ENCODE measurements around the gene TDRD5.
A peak's percentile ranks its signal among the peaks of the same experiment; 100 is the strongest.

TDRD5 gene, protein sequence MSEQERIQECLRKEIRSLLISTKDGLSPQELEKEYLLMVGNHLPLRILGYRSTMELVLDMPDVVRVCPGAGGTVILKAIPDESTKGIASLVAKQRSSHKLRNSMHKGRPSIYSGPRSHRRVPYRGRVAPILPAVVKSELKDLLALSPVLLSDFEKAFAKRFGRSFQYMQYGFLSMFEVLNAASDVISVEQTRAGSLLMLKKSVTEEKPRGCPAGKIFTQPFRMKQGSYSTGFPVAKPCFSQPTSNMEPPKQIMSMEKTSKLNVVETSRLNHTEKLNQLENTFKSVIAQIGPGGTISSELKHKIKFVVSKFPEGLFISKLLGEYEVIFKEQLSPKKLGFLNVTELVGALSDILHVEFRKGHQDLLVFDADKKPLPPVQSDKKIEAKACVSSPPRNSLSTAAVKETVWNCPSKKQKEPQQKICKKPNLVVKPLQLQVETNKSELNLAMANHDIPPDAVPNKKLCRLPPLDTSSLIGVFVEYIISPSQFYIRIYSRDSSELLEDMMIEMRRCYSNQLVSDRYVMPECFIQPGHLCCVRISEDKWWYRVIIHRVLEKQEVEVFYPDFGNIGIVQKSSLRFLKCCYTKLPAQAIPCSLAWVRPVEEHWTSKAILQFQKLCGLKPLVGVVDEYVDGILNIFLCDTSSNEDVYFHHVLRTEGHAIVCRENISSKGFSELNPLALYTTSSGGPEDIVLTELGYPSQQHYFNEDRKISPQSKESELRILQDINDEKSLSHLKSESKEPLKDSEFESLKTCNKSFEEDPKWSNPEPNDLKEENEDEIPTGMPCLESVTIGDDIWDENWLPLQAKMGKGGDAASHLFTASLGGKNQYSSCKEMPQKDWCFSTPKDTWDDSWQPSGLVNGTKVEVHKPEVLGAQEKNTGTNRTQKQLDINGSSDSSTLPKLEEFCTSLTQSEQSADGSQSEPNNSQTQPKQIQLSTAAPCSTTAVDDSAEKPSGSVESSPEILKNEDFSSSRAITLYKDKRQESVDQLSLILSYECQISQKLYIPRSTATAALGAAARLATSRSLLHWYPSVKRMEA

DNA sequence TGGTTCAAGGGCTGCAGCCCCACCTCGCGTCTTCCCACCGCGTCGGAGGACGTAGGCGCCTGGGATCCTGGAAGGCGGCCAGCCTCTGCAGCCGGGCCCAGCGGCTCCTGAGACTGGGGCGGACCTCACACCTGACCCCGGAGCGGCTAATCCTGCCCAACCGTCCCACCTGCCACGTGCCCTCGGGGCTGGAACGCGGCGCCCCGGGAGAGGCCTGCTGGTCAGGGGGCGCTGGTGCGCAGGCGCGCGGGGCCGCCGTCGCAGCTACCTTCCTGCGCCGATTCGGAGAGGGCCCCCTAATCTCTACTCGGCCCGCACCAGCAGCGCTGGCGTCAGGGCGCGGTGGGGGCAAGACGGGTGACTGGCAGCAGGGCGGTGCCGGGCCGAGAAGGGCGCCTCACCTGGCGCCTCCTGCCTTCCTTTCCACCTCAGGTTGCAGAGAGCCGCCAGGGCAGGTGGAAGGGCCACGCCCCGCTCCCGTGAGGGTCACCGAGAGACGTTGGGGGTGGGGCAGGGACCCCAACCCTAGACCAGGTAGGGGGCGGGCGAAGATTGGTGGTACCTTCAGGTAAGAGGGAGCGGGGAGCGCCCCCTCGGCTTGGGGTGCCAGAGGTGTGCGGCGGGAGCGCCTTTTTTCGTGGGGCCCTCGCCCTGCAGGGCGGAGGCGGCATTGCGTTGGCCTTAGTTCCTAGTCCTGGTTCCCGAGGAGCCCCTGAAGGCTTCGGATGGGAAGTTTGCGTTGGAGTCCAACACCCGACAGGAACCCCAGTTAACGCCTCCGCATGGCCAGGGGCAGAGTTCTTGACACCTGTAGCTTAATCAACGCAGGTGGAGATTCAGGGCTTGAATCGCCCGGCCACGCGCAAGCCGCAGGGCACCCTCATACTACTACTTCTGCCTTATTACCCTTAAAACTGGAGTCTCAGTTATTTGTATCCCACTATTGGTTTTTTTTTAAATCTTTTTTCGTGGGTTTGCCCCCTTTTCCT, at the start of gene TDRD5:
TDRD5 (plus strand) TSS at position 241 of the 989 bp plus-strand sequence. CDS start 784 bp downstream, outside the sequence.
- no peak for DNase-seq (ENCODE audit: low read depth)

DNA sequence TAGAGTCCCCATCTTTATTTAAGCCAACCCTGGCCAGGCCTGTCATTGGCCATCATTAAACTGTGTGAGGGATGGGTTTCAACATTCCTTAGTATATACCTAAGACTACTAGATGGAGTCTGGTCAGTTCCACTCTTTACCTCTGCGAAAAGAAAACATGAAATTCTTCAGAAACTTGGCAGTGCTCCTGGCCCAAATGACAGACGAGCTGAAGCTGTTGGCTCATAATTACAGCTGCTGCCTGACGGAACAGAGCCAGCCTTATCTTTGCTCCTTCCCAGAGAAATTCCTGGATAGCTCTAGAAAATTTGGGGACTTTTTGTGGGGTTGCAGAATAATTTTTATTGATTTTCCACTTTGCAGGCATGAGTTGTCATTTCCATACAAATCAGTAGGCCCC, 46.3 kb upstream of the TDRD5 start:
- no peak for DNase-seq (ENCODE audit: low read depth)

DNA sequence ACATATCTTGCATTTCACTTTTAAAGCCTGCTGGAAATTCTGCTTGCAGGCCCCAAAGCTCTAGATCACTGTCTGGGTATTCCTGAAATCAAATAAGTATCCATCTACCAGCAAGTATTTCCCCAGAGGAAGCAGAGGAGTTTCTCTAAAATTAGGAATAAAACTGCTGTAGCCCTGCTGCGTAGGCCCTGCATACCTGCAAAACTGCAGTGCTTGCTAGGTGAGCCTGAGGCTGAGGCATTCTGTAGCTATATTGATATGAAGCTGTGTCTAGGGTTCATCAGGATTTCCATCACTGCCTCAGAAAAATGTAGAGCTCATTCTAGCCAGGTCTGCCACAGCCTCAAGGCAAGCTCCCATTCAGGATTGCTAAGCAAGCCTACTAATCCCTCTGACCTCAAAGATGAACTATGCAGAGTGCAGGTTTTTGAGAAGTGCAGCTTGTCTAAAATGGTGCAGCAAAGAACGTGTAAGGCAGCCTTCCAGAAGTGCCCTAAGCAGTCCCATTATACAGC, 44.6 kb upstream of the TDRD5 start:
- DNase-seq (ENCODE audit: low read depth): no peak

DNA sequence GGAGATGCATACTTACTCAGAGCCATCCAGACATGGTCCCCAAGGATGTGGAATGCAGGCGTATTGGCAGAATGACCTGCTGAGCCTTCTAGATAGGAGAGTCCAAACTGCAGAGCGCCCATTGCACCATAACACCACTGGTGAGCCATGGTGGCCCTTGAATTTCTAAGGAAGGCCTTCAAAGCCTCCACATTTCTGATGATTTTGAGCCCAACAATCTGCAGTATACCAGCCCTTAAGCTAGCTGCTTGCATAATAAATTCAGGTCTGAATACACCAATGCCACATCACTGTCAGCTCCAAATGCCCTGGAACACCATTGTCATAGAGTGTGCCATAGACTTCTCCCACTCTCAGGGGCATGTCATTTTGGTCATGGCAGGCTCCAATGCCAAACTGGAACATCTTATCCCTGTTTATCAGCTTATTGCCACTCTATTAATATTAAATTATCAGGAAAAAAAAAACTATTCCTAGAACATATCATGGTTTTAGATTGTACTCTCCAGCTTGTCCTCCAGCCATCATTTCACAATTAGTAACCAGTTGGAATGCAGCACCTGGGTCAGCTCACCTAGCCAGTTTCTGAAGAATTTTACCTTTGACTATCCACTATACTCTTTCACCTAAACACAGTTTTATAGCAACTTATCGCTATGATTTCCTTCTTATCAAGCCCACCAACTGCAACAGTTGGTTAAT, 42.8 kb upstream of the TDRD5 start:
- no peak for DNase-seq (ENCODE audit: low read depth)

- no peak for DNase-seq (ENCODE audit: low read depth)
Observed at GRCh38 chr1:179549368-179549700, 42.3 kb upstream of the TDRD5 start.

DNA sequence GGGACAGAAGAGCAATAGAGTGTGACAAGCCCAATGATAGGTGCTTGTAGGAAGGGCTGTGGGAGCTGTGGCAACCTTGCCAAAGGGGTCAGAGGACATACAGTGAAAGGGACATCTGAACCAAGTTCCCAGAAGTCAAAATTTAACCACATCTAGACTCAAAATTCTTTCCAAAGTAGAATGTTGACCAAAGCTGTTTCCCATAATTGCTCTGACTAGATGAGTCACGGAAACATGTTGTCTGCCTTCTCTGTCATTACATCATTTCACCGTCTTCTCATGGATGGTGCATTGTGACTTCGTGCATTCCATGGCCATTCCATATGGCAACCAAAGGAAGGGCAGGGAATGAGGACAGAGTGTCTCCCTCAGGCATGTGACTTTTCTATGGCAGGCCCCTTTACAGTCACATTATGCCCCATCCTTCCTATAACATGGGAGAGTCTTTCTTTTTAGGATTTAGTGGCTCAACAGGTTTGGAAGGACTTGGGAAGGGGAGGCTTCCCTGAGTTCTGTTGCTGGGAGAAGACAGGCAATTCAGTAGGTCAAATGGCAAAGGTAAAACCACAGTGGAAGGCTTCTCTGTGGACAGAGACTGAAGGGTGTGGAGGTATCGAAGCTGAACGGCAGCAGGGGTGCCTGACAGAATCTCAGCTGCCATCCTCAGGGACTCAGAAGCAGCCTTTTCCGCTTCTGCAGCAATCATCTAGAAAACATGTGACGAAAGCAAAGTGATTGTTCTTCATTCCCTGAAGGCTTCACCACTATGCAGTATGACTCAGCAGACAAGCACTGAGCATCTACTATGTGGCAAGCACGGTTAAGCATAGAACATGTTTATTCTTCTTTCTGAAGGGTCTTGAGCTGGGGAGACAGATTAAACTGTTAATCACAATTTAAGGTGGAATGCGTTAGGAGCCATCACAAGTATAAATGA, 40.6 kb upstream of the TDRD5 start:
- peak; percentile 88 for DNase-seq (ENCODE audit: low read depth)

GRCh38 chr1:179554427-179554826, 37.2 kb upstream of the TDRD5 start:
- DNase-seq (ENCODE audit: low read depth): no peak

DNA sequence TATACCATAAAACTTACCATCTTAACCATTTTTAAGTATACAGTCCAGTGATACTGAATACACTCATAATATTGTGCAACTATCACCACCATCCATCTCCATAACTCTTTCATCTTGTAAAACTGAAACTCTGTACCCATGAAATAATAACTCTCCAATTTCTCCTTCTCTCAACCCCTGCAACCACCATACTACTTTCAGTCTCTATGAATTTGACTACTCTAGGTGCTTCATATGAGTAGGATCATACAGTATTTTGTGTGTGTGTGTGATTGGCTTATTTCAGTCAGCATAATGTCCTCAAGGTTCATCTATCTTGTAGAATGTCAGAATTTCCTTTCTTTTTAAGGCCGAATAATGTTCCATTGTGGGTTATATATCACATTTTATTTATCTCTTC, 33.6 kb upstream of the TDRD5 start:
- DNase-seq (ENCODE audit: low read depth): no peak

DNA sequence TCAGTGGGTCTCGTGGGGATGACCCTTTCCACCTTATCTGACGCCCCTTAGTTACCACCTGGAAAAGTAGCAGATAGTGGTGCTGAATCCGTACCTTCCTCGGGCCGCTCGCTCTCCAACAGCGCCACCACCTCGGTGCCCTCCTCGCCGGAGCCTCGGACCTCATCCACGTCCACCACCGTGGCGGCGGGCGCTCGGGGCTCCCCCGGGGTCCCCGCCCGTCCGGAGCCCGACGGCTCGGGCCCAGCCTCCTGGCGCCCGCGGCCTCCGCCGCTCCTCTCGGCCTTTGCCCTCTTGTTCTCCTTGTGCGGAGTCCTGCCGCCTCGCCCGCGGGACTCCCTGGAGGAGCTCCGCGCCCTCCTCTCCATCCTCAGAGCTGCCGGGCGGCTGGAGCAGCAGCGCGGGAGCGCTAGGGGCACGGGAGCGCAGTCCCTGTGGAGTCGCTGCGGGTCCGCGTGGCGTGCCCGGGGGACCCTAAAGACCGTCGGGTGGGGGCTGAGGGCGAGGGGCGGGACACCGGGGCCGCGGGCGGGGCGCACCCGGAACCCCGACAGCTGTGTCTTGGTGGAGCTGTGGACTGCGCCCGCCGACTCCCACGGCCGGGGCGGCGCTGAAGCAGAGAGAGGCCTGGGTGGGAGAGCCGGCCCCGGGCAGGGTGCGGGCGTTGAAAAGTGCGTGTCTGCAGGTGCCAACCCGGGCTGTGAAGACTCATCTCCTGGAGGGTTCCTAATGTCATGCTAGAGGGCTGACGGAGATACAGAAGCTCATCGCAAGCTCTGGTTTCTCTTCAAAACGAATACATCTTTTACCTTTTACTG, 15.9 kb upstream of the TDRD5 start, which contains the start of gene NPHS2:
NPHS2 (minus strand) TSS at position 452 of the 818 bp plus-strand sequence; CDS start at position 368, 84 bp downstream.
- DNase-seq (ENCODE audit: low read depth): no peak

DNA sequence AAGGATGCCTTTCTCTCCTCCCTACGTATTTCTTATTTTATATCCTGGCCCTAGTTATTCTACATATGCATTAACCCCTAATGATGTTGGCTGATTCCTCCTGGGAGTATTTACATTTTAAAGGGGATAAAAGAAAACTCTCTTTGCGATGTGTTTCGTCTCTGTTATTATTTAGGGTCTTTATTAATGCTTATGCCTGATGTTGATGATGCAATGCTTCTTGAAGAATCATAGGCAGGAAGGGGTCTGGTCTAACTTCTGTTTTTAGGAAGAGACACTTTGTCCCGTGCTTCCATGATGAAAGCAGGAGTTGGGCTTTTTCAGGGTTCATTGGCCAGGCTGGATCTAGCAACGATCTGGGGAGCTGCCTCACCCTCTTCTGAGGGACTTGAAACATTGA, 15.1 kb upstream of the TDRD5 start:
- no peak for DNase-seq (ENCODE audit: low read depth)

DNA sequence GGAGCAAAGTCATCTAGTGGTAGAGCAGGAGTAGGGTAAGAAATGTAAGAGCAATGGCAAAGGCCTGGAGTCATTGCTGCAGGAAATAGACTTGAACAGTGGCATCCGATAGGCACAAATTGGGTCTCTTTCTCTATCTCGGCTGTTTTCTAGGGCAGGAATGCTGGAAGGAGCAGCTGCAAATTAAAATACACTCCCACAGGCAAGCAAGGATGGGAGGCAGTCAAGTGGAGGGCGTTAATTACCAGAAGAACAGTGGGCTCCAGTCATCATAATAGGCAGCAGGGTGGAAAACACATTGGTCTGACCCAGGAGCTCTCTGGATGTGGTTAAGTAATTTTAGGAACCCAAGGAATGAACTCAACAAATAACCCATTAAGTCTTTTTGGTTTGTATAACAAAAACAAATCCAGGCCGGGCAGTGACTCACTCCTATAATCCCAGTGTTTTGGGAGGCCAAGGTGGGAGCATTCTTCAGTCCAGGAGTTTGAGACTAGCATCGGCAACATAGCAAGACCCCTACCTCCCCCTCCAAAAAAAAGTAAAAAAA, 7.8 kb upstream of the TDRD5 start:
- peak; percentile 3 for DNase-seq (ENCODE audit: low read depth)

GRCh38 chr1:179586107-179586823, 5.4 kb upstream of the TDRD5 start:
- DNase-seq (ENCODE audit: low read depth): peak; percentile 24

- DNase-seq (ENCODE audit: low read depth): no peak
Observed at GRCh38 chr1:179587336-179587735, 4.3 kb upstream of the TDRD5 start.

- no peak for DNase-seq (ENCODE audit: low read depth)
Observed at GRCh38 chr1:179588425-179589024, 3.1 kb upstream of the TDRD5 start.

DNA sequence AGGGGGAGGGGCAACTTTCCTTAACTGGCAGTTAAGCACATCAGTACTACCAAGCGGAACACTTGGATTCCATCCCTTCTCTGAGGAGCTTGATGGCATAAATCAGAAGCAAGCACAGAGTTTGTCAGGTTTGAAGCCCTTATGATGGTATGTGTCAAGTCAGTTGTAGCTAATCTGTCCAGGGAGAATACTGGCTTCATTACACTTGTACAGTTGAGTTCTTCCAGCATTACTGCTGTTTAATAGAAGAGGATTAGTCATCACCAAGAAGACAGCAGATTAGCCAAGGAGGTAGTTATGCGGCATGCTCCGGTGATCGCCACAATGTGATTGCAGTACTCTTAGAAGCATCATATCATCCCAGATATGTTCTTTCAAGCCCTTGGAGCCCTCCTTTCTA, 2.1 kb upstream of the TDRD5 start:
- no peak for DNase-seq (ENCODE audit: low read depth)

DNA sequence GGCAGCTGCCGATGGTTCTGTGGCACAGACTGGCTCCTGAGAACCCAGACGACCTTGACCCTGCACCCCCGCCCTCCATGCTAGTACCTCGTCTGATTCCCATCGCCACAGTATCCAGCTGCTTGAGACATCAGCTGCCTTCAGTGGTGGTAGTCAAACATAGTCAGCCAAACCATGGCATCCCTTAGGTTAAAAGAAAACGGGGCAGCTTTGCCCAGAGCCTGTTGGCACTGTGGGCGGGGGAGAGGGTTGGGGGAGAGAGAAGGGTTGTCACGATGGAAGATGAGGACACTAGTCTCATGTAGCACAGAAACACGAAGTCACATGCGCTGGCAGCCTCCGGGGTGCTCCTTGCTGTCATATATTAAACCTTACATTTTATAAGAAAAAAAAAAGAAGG, 961 bp upstream of the TDRD5 start:
- DNase-seq (ENCODE audit: low read depth): no peak

DNA sequence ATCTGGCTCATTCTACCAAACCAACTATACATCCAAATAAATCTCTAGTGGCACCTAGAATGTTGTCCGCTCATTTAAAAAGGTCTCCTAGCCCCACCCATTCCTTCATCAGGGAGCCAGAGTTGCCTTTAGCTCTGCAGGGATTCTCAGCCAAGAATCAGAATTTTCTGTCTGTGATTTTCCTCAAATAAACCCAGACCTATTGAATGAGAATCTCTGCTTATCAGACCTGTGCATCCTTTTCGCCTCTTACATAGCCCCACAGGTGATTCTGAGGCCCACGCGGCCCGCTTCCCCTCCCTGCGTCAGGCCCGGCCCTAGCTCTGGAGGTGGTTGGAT, 410 bp upstream of the TDRD5 start:
- DNase-seq (ENCODE audit: low read depth): no peak
